ENCODE data around the gene PDX1. TPM values are rescaled to one million over a fixed set of nuclear protein-coding genes. Genes with fewer than 3 reads are reported as not detected.

Gene PDX1
- polyA plus RNA-seq, 1 donor from 2014 or later: not detected

DNA sequence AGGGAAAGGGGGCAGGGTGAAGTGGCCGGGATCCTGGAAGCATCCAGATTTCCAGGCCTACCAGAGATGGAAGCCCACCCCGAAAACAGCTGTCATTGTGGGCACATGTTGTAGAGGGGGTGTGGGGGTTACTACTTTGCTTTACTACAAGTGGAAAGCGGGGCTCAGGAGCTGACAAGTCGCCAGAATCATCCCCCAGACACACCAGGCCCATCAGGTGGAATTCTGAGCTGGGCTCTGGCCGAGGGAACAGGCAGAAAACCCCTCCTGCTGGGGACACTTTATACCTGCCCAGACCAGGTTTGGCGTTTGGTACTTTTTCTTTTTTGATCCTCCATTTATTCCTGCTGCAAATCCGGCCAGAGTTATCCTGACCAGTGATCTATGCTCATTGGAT lies 45.5 kb downstream of the PDX1 start:
- H3K4me2 ChIP-seq (ENCODE audit: low read length): no peak overlapping the region

DNA sequence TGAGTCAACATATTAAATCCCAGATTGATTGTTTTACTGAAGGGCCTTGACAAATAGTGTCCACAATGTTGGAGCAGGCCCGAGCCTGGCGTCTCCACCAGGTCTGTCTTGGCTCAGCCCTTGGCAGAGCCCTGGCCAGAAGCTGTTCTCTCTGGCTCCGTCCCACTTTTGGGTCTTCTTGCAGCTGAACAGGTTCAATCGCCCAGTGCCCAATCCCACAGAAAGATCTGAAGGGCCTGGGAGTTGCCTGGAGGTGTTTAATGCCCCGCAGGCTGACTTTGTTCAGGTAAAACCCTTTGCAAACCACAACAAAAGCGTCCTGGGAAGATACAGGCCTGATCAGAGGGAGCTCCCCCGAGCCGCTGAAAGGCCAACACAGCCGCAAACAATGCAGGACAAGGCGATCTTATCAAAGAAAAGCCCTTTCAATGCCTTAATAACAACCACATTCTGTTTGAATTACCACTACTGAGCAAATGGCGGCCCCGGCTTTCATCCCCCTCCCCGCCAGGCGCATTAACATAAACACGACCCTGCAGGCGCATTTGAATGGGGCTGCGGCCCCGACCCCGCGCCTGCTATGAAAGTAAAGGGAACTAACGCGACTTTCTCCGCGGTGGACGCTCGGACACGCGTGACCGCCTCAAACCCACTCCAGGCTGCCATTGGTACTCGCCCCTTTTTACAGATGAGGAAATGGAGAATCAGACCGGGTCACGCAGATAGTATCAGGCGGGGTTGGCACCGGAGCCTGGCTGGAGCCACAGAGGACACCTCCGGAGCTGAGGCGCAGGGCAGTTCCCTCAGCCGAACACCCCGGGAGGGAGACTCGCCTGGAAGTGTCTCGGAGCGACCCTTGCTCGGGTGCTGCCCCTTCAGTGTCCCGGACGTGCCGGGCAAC lies 46.2 kb downstream of the PDX1 start:
- H3K36me3 ChIP-seq (ENCODE audit: insufficient read depth, low read length): no peaks in the 10 kb centered on the region
- H3K27me3 ChIP-seq (ENCODE audit: insufficient read depth, low read depth, low read length): peaks cover 100% of the 10 kb centered on the region
- H3K9me3 ChIP-seq (ENCODE audit: low read length): no peaks in the 10 kb centered on the region
- no peak overlapping the region for H2AFZ ChIP-seq (ENCODE audit: low read depth, low read length)
- no peaks in the 10 kb centered on the region for H3F3A ChIP-seq (ENCODE audit: insufficient read depth, low read length, poor library complexity, severe bottlenecking)
- H3K27ac ChIP-seq (ENCODE audit: low read length): no peak overlapping the region
- no peak overlapping the region for H3K4me2 ChIP-seq (ENCODE audit: low read length)
- no peak overlapping the region for H3K4me3 ChIP-seq (ENCODE audit: low read length)
- H3K9ac ChIP-seq (ENCODE audit: low read length): no peak overlapping the region
- no peak for TF ChIP-seq TAF1 (IDR thresholded peaks at IDR 0.05; ENCODE audit: low read depth)
- TF ChIP-seq EP300 (conservative IDR thresholded peaks at IDR 0.05; ENCODE audit: poor library complexity, severe bottlenecking): no peak
- no peak for TF ChIP-seq POLR2AphosphoS5 (IDR thresholded peaks at IDR 0.05)
- TF ChIP-seq RAD21 (conservative IDR thresholded peaks at IDR 0.05): no peak
- TF ChIP-seq EZH2 (IDR thresholded peaks at IDR 0.05; ENCODE audit: borderline replicate concordance, insufficient read depth, low read length, poor library complexity, severe bottlenecking): peak; percentile 92
- TF ChIP-seq MXI1 (conservative IDR thresholded peaks at IDR 0.05; ENCODE audit: poor library complexity, severe bottlenecking): no peak
- no peaks in the 10 kb centered on the region for H3K9me2 ChIP-seq (ENCODE audit: insufficient read depth, low read length)
- H4K20me1 ChIP-seq (ENCODE audit: insufficient read depth): no peaks in the 10 kb centered on the region
- no peaks in the 10 kb centered on the region for H3K79me2 ChIP-seq (replicated peaks; ENCODE audit: insufficient read depth, low read length)

More for the DNA sequence above, 45.5 kb downstream of the PDX1 start:
- Histone ChIP-seq H3K36me3 (ENCODE audit: insufficient read depth, low read length) (no peaks in the 10 kb centered on the region), H3K9me3 (ENCODE audit: low read length) (no peaks in the 10 kb centered on the region), H3K9me2 (ENCODE audit: insufficient read depth, low read length) (no peaks in the 10 kb centered on the region), H2AFZ (ENCODE audit: low read depth, low read length) (no peak overlapping the region), H3K27me3 (ENCODE audit: insufficient read depth, low read depth, low read length) (peaks cover 100% of the 10 kb centered on the region), H3K79me2 (replicated peaks; ENCODE audit: insufficient read depth, low read length) (no peaks in the 10 kb centered on the region), H3F3A (ENCODE audit: insufficient read depth, low read length, poor library complexity, severe bottlenecking) (no peaks in the 10 kb centered on the region), H3K9ac (ENCODE audit: low read length) (no peak overlapping the region), H3K27ac (ENCODE audit: low read length) (no peak overlapping the region), H3K4me3 (ENCODE audit: low read length) (no peak overlapping the region), H4K20me1 (ENCODE audit: insufficient read depth) (no peaks in the 10 kb centered on the region)
- TF ChIP-seq EP300 (conservative IDR thresholded peaks at IDR 0.05; ENCODE audit: poor library complexity, severe bottlenecking): no peak
- no peak for TF ChIP-seq SMC3 (conservative IDR thresholded peaks at IDR 0.05; ENCODE audit: poor library complexity)
- no peak for TF ChIP-seq MXI1 (conservative IDR thresholded peaks at IDR 0.05; ENCODE audit: poor library complexity, severe bottlenecking)
- TF ChIP-seq, protein P1, sequence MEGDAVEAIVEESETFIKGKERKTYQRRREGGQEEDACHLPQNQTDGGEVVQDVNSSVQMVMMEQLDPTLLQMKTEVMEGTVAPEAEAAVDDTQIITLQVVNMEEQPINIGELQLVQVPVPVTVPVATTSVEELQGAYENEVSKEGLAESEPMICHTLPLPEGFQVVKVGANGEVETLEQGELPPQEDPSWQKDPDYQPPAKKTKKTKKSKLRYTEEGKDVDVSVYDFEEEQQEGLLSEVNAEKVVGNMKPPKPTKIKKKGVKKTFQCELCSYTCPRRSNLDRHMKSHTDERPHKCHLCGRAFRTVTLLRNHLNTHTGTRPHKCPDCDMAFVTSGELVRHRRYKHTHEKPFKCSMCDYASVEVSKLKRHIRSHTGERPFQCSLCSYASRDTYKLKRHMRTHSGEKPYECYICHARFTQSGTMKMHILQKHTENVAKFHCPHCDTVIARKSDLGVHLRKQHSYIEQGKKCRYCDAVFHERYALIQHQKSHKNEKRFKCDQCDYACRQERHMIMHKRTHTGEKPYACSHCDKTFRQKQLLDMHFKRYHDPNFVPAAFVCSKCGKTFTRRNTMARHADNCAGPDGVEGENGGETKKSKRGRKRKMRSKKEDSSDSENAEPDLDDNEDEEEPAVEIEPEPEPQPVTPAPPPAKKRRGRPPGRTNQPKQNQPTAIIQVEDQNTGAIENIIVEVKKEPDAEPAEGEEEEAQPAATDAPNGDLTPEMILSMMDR (IDR thresholded peaks at IDR 0.05; ENCODE audit: poor library complexity, severe bottlenecking): no peak
- TF ChIP-seq RAD21 (conservative IDR thresholded peaks at IDR 0.05): no peak
- no peak for TF ChIP-seq TAF1 (IDR thresholded peaks at IDR 0.05; ENCODE audit: low read depth)
- TF ChIP-seq EZH2 (IDR thresholded peaks at IDR 0.05; ENCODE audit: borderline replicate concordance, insufficient read depth, low read length, poor library complexity, severe bottlenecking): no peak
- TF ChIP-seq POLR2AphosphoS5 (IDR thresholded peaks at IDR 0.05): no peak
- TF ChIP-seq, protein P2, sequence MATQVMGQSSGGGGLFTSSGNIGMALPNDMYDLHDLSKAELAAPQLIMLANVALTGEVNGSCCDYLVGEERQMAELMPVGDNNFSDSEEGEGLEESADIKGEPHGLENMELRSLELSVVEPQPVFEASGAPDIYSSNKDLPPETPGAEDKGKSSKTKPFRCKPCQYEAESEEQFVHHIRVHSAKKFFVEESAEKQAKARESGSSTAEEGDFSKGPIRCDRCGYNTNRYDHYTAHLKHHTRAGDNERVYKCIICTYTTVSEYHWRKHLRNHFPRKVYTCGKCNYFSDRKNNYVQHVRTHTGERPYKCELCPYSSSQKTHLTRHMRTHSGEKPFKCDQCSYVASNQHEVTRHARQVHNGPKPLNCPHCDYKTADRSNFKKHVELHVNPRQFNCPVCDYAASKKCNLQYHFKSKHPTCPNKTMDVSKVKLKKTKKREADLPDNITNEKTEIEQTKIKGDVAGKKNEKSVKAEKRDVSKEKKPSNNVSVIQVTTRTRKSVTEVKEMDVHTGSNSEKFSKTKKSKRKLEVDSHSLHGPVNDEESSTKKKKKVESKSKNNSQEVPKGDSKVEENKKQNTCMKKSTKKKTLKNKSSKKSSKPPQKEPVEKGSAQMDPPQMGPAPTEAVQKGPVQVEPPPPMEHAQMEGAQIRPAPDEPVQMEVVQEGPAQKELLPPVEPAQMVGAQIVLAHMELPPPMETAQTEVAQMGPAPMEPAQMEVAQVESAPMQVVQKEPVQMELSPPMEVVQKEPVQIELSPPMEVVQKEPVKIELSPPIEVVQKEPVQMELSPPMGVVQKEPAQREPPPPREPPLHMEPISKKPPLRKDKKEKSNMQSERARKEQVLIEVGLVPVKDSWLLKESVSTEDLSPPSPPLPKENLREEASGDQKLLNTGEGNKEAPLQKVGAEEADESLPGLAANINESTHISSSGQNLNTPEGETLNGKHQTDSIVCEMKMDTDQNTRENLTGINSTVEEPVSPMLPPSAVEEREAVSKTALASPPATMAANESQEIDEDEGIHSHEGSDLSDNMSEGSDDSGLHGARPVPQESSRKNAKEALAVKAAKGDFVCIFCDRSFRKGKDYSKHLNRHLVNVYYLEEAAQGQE (IDR thresholded peaks at IDR 0.05; ENCODE audit: borderline replicate concordance): no peak
